ENCODE results near the gene COQ3. TPM values are rescaled to one million over a fixed set of nuclear protein-coding genes. Genes with fewer than 3 reads are reported as not detected.
A peak's percentile ranks its signal among the peaks of the same experiment; 100 is the strongest.

The COQ3 gene
- total RNA-seq, 4 donors from 2014 or later, result 3.4 to 9.1 (median 6.1) TPM

GRCh38 chr6:99416226-99416625 is 22.2 kb upstream of the COQ3 start:
- Histone ChIP-seq H3K27me3 (no peaks in the 10 kb centered on the region), H3K27ac (replicated peaks in 1 of 4) (no peak overlapping the region), H3K4me3 (no peak overlapping the region), H3K4me1 (peaks cover 48 to 97% (median 95%) of the 10 kb centered on the region in 4 donors), H3K9me3 (no peaks in the 10 kb centered on the region), H3K36me3 (peaks cover 0 to 3% (median 0%) of the 10 kb centered on the region in 4 donors)
- DNase-seq (ENCODE audit: extremely low spot score), result no peak
- 79% methylated on average over 2 of the region's 2 CpGs for WGBS
- intact Hi-C loops (cut with DNase I), result no loop called here
- TF ChIP-seq, protein P1, sequence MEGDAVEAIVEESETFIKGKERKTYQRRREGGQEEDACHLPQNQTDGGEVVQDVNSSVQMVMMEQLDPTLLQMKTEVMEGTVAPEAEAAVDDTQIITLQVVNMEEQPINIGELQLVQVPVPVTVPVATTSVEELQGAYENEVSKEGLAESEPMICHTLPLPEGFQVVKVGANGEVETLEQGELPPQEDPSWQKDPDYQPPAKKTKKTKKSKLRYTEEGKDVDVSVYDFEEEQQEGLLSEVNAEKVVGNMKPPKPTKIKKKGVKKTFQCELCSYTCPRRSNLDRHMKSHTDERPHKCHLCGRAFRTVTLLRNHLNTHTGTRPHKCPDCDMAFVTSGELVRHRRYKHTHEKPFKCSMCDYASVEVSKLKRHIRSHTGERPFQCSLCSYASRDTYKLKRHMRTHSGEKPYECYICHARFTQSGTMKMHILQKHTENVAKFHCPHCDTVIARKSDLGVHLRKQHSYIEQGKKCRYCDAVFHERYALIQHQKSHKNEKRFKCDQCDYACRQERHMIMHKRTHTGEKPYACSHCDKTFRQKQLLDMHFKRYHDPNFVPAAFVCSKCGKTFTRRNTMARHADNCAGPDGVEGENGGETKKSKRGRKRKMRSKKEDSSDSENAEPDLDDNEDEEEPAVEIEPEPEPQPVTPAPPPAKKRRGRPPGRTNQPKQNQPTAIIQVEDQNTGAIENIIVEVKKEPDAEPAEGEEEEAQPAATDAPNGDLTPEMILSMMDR (IDR thresholded peaks at IDR 0.05), result no peak
- TF ChIP-seq EP300 (IDR thresholded peaks at IDR 0.05) (no peak), POLR2A (IDR thresholded peaks at IDR 0.05; ENCODE audit: low read depth) (no peak), POLR2AphosphoS5 (IDR thresholded peaks at IDR 0.05) (no peak)

- H3K27me3 ChIP-seq, result no peaks in the 10 kb centered on the region
- no peak for DNase-seq (ENCODE audit: extremely low spot score)
- H3K9me3 ChIP-seq, result no peaks in the 10 kb centered on the region
- no peak overlapping the region for H3K4me3 ChIP-seq
- no peak overlapping the region for H3K27ac ChIP-seq (replicated peaks in 1 of 4)
- peaks cover 41 to 95% (median 89%) of the 10 kb centered on the region in 4 donors for H3K4me1 ChIP-seq
- intact Hi-C loops (cut with DNase I), result no loop called here
- H3K36me3 ChIP-seq, result peaks cover 0 to 10% (median 2%) of the 10 kb centered on the region in 4 donors
- no peak for TF ChIP-seq EP300 (IDR thresholded peaks at IDR 0.05)
- TF ChIP-seq, protein P1 (IDR thresholded peaks at IDR 0.05), result no peak
Observed at GRCh38 chr6:99415446-99415845, 21.5 kb upstream of the COQ3 start.

- WGBS, result 63% methylated on average over 1 of the region's 1 CpG
- peaks cover 32 to 68% (median 58%) of the 10 kb centered on the region in 4 donors for H3K4me1 ChIP-seq
- peak overlapping the region; percentile 0 to 44 (median 35) for H3K27ac ChIP-seq (replicated peaks in 1 of 4)
Observed at GRCh38 chr6:99412065-99412464, 18.1 kb upstream of the COQ3 start.

GRCh38 chr6:99409672-99410071 is 15.7 kb upstream of the COQ3 start:
- TF ChIP-seq POLR2AphosphoS5 (IDR thresholded peaks at IDR 0.05) (no peak), EP300 (IDR thresholded peaks at IDR 0.05) (no peak), POLR2A (IDR thresholded peaks at IDR 0.05; ENCODE audit: low read depth) (no peak)
- TF ChIP-seq, protein P1 (IDR thresholded peaks at IDR 0.05), result no peak
- H3K27me3 ChIP-seq, result no peaks in the 10 kb centered on the region
- peaks cover 22 to 68% (median 50%) of the 10 kb centered on the region in 4 donors for H3K36me3 ChIP-seq

More at GRCh38 chr6:99412065-99412464, 18.1 kb upstream of the COQ3 start:
- intact Hi-C loops (cut with DNase I), result no loop called here
- no peak overlapping the region for H3K4me3 ChIP-seq
- DNase-seq (ENCODE audit: extremely low spot score), result no peak
- H3K27me3 ChIP-seq, result no peaks in the 10 kb centered on the region
- peaks cover 4 to 44% (median 26%) of the 10 kb centered on the region in 4 donors for H3K36me3 ChIP-seq
- no peaks in the 10 kb centered on the region for H3K9me3 ChIP-seq
- TF ChIP-seq, protein P1 (IDR thresholded peaks at IDR 0.05), result no peak
- TF ChIP-seq POLR2A (IDR thresholded peaks at IDR 0.05; ENCODE audit: low read depth), result no peak
- TF ChIP-seq POLR2AphosphoS5 (IDR thresholded peaks at IDR 0.05), result no peak
- TF ChIP-seq EP300 (IDR thresholded peaks at IDR 0.05), result no peak

GRCh38 chr6:99407076-99407475 is 13.1 kb upstream of the COQ3 start:
- Histone ChIP-seq H3K9me3 (no peaks in the 10 kb centered on the region), H3K27ac (replicated peaks in 1 of 4) (no peak overlapping the region), H3K27me3 (no peaks in the 10 kb centered on the region), H3K4me3 (no peak overlapping the region), H3K4me1 (peaks cover 1 to 20% (median 10%) of the 10 kb centered on the region in 4 donors), H3K36me3 (peaks cover 46 to 91% (median 76%) of the 10 kb centered on the region in 4 donors)
- intact Hi-C loops (cut with DNase I), result no loop called here
- TF ChIP-seq EP300 (IDR thresholded peaks at IDR 0.05) (no peak), POLR2A (IDR thresholded peaks at IDR 0.05; ENCODE audit: low read depth) (no peak), POLR2AphosphoS5 (IDR thresholded peaks at IDR 0.05) (no peak)
- TF ChIP-seq, protein P1 (IDR thresholded peaks at IDR 0.05), result no peak
- WGBS, result 83% methylated on average over 7 of the region's 7 CpGs
- no peak for DNase-seq (ENCODE audit: extremely low spot score)

More at GRCh38 chr6:99409672-99410071, 15.7 kb upstream of the COQ3 start:
- Histone ChIP-seq H3K9me3 (no peaks in the 10 kb centered on the region), H3K4me3 (no peak overlapping the region), H3K4me1 (peaks cover 14 to 44% (median 34%) of the 10 kb centered on the region in 4 donors), H3K27ac (replicated peaks in 1 of 4) (no peak overlapping the region)
- DNase-seq (ENCODE audit: extremely low spot score), result no peak
- intact Hi-C loops (cut with DNase I), result no loop called here

Data from esophagus muscularis mucosa (tissue), 4 donors.